NCI-H345 treated with DMSO at 0.1 percent for 48 hours (cell line): ENCODE data around the gene TMEM269.
A peak's percentile ranks its signal among the peaks of the same experiment; 100 is the strongest.

ENCODE experiments used
- DNase-seq: peaks from one replicate; lab custom pipeline; 2025; ENCODE audit not compliant: unreplicated experiment; lab: John Stamatoyannopoulos, UW

TMEM269 gene

DNA sequence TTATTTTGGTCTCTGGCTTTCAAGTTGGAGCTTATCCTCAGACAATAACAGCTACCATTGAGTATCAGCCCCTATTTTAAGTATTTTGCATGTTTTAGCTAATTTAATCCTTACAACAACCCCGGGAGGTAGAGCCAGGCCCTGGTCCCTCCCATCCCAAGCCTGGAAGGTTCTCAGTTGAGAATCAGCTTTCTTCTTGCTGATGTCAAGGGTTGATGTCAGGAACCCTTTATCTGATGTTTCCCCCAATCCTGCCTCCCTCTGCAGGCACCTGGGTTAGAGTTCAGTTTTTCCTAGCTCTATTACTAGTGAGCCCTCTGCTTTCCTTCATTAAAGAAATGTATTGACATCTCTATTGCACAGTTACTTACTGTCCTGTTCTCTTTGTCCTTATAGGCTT lies 36.0 kb downstream of the TMEM269 start:
- DNase-seq: no peak

DNA sequence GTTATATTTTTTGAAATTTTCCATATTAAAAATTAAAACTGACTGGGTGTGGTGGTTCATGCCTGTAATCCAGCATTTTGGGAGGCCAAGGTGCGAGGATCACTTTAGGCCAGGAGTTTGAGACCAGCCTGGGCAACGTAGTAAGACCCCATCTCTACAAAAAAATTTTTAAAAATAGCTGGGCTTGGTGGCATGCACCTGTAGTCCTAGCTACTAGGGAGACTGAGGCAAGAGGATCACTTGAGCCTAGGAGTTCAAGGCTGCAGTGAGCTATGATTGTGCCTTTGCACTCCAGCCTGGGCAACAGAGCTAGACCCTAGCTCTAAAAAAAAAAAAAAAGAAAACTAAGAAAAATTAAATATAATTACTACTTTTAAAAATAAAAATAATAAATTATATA lies 36.9 kb downstream of the TMEM269 start:
- no peak for DNase-seq

DNA sequence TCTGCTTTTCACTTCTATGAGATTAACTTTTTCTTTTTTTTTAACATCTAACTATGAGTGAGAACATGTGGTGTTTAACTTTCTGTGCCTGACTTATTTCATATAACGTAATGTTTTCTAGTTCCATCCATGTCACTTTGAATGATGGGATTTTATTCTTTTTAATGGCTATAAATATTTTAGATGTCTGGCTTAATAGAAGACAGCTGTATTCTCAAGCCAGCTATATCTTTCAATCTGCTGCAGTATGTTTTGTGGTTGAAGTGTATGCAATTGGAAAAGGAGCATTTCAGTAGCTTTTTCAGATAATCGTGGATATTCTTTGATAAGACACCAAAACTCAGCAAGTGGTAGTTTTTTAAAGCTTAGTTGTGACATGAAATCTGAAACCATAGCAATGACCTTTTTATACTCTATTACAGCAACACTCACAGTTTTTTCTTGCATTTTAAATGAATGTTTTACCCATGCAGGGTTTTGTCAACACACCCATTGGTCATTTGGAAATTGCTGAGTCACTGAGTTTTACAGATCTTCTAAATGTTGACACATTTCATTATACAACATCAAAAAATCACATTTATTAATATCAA lies 38.1 kb downstream of the TMEM269 start:
- no peak for DNase-seq

DNA sequence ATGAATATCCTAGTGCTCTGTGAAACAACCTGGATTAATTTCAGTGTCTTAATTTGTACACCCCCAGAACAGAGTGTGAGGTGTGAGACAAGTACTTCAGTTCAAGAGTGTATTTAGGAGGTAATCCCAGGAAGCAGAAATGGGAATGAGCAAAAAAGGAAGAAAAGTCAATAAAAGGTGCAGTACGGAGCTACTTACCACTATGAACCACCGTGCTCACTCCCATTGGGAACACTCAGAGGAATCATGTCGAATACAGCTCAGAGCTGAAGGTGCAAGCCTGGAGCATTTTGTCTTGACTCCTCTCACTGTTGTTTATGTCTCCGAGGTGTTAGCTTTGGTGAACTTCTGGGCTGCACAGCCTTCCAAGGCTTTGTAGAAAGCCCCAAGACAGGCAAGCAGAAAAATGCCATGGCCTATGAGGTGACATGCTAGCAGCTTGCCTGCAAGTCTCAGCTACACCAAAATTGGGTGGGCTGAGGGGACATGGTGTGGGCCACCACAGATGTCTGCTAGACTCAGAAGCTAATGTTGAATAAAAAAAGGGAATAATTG lies 39.8 kb downstream of the TMEM269 start:
- DNase-seq: no peak

DNA sequence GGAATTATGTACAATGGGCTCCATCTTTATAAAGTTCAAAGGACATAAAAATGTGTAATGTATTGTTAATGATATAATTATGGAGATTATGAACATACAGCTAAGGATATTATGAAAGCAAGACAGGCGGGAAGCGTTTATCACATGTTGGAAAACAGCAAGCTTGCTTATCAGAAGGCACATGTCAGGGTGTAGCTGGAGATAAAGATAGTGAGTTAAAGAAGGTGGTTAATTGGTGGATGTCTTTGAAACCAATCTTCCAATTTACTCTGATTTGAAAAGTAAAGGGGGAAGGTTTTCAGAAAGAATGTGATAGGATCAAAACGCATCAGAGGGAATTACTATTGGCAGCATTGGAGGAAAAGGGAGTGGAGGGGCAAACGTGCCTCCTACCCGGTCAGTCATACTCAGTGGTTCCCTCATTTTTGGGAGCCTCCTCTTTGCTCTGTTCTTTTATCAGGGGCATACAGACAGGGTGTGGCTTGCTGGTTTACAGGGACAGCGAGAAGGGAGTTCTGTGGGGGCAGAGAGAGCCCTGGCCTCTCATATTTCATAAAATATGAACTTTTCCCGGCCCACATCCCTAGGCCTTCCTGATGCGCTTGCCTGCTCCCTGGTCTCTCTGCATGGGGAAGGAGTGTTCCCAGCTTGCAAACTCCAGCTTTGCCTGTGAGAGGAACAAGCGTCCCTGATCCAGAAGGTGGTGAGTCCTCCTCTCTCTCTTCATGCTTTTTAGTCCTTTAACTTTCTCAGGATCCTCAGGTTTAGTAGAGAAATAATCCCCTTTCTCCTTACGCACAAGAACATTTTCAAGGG lies 40.5 kb downstream of the TMEM269 start:
- no peak for DNase-seq

DNA sequence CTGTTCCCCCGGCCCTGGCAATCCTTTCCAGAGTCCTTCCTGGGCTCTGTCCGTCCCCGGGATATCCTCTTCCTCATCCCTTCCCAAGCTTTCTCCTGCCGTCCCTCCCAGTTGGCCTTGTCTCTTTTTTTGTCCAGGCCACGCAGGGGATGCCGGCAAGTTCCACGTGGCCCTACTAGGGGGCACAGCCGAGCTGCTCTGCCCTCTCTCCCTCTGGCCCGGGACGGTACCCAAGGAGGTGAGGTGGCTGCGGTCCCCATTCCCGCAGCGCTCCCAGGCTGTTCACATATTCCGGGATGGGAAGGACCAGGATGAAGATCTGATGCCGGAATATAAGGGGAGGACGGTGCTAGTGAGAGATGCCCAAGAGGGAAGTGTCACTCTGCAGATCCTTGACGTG lies 45.8 kb downstream of the TMEM269 start:
- DNase-seq: no peak

DNA sequence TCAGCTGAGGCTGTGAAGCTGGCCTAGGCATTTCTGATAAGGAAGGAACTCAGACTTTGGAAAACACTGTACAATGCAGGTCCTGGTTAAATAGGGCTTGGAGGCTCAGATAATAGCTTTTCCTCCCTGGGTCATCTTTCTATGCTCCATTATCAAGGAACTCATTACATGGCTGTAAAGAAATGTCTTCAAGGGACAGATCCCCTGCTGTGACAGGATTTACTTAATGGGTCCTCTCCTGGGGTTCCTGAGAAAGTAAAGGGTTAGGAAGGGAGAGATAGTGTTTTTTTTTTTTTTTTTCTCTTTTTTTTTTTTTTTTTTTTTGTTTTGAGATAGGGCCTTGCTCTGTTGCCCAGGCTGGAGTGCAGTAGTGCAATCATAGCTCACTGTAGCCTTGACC lies 46.5 kb downstream of the TMEM269 start:
- no peak for DNase-seq

DNA sequence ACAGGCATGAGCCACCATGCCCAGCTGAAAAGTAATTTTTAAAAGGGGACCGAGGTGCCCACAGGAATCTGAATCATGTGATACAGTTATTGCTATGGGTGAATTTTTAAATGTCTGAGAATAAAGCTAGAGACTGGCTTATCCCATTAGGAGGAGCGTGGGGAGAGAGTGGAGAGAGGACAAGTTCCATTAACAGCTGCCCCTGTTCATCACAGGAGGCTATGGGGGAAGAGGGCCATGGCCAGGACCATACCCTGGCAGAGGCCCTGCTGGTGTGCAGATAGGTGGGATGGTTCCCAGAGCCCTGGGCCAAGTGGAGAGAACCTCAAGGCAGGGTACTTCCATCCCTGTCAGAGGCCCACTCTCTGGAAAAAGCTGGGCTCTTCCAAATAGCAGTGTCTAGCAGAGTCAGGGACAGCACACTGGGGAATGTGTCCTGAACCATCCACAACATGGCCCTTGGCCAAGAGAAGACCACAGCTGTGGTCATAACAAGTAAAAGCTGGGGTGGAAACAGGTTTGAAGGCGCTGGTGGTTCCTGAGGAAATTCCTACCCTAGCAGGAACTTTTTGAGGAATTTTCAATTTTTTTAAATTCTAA lies 48.0 kb downstream of the TMEM269 start:
- DNase-seq: no peak

DNA sequence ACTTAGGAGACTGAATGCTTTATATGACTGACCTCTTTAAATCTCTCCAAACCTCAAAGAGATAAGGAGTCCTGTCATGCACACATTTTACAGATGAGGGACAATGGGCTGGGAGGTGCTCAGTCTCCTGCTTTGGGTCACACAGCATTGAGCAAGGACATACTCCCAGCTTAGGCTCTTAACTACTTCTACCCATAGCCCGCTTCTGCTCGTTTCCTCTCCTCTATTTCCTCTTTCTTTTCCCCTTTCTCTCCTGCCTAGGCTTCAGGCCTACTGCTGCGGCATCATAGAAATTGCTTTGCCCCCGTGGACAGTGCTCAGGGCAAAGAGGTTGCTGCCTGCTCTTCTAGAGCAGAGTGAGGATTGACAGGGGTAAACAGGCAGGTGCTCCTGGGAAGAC lies 49.2 kb downstream of the TMEM269 start:
- DNase-seq: no peak

DNA sequence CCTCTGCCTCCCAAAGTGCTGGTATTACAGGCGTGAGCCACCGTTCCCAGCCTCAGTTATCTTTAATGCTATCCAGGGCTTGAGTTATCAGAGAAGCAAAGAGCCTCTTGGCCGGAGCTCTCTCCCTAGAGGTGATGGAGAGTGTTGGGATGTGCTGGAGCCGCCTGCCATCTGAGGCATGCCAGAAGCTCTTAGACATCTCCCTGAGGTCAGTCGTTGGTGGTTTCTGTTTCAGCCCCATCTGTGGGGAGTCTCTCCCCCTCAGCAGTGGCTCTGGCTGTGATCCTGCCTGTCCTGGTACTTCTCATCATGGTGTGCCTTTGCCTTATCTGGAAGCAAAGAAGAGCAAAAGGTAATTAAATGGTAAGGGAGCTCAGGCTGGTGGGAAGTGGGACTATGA lies 50.0 kb downstream of the TMEM269 start:
- no peak for DNase-seq

DNA sequence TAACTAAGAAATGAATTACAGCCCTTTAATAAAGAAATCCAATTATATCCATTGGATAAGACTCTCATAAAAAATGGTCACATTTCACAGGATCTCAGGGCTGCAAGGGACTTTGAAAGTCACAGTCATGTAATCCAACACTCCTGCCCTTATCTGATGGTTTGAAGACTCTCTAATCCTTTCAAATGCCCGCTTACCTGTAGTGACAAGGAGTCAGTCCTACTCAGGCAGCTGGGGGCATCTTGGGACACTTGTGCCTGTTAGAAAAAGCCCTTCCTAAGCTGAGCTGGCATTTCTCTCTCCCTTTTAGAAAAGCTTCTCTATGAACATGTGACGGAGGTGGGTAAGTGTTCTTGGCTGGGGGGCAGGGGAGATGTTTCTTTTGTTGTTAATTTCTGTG lies 50.6 kb downstream of the TMEM269 start:
- no peak for DNase-seq

DNA sequence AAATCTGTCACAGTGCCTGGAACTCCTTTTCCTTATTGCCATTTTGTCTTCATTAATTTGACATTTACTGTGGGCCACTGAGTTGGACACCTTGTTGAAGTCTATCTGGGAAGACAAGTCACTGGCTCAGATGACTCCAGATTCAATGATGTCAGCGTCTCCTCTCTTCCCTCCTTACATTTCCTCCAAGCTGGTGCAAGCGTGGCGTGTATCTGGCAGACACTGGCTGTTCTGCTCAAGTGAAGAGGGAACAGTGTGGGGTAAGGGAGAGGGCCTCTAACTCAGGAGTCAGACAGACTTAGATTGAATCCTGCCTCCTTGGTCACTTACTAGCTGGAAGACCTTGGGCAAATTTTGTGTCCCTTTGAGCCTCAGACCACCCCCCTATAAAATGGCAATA lies 52.9 kb downstream of the TMEM269 start:
- DNase-seq: no peak

DNA sequence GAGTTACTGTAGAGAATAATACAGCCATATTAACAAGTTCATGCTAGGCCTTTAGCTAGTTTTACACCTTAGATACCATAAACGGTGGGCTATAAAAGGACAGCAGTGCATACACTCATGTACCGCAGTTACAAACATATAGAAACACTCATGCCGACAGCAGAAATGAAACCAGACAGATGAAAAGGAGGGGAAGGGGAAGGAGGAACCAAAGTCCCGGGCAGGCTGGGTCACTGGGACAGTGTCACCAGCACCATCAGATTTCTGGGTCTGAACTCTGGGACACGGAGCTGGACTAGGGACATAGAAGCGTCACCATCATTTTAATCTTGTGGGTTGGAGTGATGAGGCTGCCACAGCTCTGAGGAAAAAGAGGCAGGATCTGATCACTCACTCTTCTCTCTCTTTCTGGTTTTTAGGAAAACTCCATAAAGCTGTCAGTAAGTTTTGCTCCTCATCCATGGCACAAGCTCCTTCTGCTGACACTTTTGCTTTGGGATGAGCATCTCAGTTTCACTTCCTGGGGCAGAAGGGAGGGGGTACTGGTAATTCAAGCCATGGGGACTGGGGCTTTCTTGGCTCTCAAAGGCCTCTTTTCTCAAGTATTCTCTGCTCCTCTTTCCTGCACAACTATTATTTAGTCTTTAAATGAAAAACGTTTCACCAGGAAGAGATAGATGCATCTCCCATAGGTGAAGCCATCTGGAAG lies 53.8 kb downstream of the TMEM269 start:
- no peak for DNase-seq

DNA sequence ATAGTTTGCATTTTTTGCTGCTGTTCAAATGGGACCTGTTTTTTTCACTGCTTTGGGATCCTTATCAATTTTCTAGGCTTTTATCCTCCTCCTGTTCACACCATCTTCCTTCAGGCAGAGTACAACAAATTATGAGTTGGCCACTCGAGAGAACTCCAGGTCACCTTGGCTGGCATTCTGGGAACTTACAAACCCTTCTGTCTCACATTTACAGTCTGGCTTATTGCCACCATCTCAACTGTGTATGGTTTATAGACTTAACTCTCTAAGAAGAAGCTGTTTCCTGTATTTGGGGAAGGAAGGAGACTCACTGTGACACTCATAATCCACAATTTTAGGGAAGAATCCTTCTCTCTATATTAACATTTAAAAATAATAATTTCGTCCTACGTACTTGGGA lies 56.2 kb downstream of the TMEM269 start:
- no peak for DNase-seq

DNA sequence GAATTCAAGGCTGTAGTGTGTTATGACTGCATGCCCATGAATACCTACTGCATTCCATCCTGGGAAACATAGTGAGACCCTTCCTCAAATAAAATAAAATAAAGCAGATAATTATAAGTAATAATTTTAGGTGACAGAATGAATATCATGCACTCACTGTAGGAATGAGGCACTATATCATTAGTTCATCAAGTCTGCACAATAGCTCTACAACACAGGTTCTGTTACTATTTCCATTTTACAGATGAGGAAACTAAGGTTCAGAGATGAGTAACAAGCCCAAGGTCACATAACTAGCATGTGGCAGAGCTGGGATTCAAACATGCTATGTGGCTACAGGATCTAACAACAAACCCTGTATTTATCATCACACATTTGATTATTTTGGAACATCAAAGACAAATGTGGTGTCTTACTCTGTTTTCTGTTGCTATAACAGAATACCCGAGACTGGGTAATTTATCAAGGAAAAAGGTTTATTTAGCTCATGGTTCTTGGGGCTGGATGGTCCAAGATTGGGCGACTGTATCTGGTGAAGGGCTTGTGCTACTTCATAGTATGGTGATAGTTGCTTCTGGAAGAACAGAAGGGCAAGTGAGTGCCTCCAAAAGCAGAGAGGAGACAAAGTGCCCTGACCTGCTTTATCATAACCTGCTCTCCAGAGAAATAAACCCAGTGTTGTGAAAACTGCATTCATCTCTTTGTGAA lies 56.8 kb downstream of the TMEM269 start:
- DNase-seq: no peak

DNA sequence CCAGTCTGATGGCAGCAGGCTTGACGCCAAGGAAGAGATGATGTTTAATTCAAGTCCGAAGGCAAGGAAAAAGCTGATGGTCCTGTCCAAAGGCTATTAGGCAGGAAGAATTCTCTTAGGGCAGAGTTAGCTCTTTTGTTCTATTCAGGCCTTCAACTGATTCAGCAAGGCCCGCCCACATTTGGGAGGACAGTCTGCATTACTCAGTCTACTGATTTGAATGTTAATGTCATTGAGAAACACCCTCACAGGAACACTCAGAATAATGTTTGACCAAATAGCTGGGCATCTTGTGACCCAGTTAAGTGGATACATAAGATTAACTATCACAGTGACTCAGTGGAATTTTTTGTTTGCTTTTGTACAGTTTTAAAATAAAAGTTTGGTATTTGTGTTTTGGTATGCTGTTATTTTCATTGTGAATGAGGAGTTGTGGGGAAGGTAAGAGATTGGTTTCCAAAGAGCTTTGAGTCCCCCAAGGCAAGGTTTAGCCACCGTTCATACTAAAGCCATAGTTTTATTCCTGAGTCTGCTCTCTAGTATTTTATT lies 59.9 kb downstream of the TMEM269 start:
- DNase-seq: no peak

DNA sequence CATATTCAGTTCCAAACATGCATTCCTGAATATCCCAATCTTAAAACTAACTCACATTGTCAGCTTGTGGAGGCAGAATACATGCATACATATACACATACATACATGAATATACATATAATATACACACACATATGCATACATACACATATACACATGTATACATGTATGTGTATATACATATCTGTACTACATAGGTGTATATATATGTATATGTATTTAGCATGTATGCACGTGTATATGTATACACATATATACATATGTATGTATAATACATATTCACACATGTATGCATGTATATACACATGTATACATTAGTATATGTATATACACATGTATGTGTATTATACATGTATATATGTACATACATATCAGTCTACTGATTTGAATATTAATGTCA lies 60.4 kb downstream of the TMEM269 start:
- DNase-seq: no peak

DNA sequence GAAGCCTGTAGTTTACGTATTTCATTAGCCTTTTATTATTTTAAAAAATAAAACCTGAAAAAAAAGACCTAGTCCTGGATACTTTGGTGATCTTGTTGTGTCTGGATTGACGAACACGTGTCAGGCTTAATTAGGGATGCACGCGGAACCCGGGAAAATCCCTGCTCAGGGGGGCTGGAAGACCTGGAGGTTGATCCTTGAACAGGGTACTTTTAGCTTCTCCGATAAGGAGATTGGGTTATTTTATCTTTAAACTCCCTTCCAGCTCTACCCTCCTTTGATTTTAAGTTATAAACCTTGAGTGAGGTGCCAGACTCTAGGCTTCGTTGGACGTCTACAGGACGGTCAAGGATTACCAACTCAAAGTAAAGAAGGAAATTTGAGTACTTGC lies 61.1 kb downstream of the TMEM269 start:
- DNase-seq: no peak

DNA sequence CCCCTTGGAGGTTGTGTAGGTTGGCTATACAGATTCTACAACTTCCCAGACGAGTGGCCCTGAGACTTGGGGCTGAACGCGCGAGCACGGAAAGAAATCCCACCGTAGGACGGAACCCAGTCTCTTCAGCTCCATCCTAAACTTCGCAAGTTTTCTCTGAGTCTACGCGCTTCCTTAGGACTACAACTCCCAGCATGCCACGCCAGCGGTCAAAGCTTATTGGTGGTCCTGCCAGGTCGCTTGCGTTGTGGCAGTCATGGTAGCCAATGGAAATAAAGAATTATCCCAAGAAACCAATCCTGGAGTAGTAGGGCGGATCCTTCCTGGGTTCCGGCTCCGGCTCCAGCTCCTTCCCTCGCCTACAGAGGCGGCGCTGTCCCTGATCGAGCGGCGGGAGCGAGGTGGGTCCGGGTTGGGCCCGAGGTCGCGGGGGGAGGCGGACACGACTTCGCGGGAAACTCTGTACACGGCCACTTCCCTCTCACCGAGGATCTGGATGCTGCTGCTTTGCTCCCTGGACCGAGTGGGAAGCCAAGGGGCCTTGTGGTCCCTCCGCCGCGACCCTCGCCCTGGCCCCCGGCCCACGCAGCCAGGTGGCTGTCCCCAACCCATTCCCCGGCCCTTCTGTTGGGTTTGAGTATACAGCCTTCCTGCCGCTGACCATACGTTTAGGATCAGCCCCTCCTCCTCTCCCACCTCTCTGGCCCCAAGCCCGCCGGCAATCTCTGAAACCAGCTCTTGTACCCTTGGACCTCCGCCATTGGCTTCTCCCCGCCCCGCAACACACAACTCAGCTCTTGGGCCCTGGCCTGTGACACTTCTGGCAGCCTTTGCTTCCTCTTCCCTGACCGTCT lies 61.7 kb downstream of the TMEM269 start, which contains the start of gene ZNF691:
Gene ZNF691, plus strand, starts transcription at position 357 of the 854 bp plus-strand sequence. CDS start 3,046 bp downstream, outside the sequence.
- DNase-seq: peak; percentile 94
